Measurements from ENCODE around the gene CTIF. TPM values are rescaled to one million over a fixed set of nuclear protein-coding genes. Genes with fewer than 3 reads are reported as not detected.

CTIF gene
- polyA plus RNA-seq, 1 of the 3 experiments (the other 2 are of a cell fraction): 47.2 TPM

- no peak for TF ChIP-seq REST (IDR thresholded peaks at IDR 0.05; ENCODE audit: low read depth, low read length)
- no peak; the same call in 1 of the 2 replicates for TF ChIP-seq JUND (IDR thresholded peaks at IDR 0.05)
- peak; percentile 77 for TF ChIP-seq MXI1 (IDR thresholded peaks at IDR 0.05; ENCODE audit: low read depth, low read length)
- peak; percentile 58; the same call in 1 of the 2 replicates for TF ChIP-seq TCF12 (IDR thresholded peaks at IDR 0.05)
- TF ChIP-seq RAD21 (IDR thresholded peaks at IDR 0.05; ENCODE audit: low read length): no peak
- peak; percentile 33; the same call in 1 of the 2 replicates for TF ChIP-seq FOSL2 (IDR thresholded peaks at IDR 0.05; ENCODE audit: borderline replicate concordance, low read depth)
- TF ChIP-seq SIN3A (IDR thresholded peaks at IDR 0.05; ENCODE audit: borderline replicate concordance, low read depth, low read length): peak; percentile 96
- no peak for TF ChIP-seq RFX5 (IDR thresholded peaks at IDR 0.05; ENCODE audit: low read length)
Observed at GRCh38 chr18:48545757-48546321, 7.0 kb downstream of the CTIF start (continued).

GRCh38 chr18:48546396-48546795 is 7.6 kb downstream of the CTIF start:
- Histone ChIP-seq H3K36me3 (replicated peaks in 1 of 2; ENCODE audit: control insufficient read depth in 1 of 2, insufficient read depth in 2 of 2, low read length in 1 of 2) (peaks cover 5 to 22% of the 10 kb centered on the region in 2 experiments), H3K9ac (peak overlapping the region; percentile 21), H3K79me2 (ENCODE audit: insufficient read depth) (peaks cover 100% of the 10 kb centered on the region), H3K4me1 (ENCODE audit: control insufficient read depth in 1 of 2, insufficient read depth in 2 of 2, low read depth in 1 of 2, low read length in 1 of 2) (peaks cover 53 to 64% of the 10 kb centered on the region in 2 experiments), H3K9me2 (no peaks in the 10 kb centered on the region), H3K4me2 (peak overlapping the region; percentile 65), H3F3A (replicated peaks; ENCODE audit: insufficient read depth) (peaks cover 12% of the 10 kb centered on the region), H3K4me3 (ENCODE audit: low read depth in 2 of 2, low read length in 1 of 2) (no peak overlapping the region), H4K20me1 (ENCODE audit: insufficient read depth) (peaks cover 83% of the 10 kb centered on the region), H2AFZ (ENCODE audit: low read depth) (no peak overlapping the region), H3K27me3 (ENCODE audit: insufficient read depth) (no peaks in the 10 kb centered on the region), H3K9me3 (no peaks in the 10 kb centered on the region), H3K27ac (ENCODE audit: low read depth in 2 of 2, low read length in 1 of 2) (peak overlapping the region; percentile 77 to 78; a peak in 3 of 4 replicates)
- TF ChIP-seq RFX5 (IDR thresholded peaks at IDR 0.05; ENCODE audit: low read length) (peak; percentile 88), USF1 (IDR thresholded peaks at IDR 0.05; ENCODE audit: borderline replicate concordance, low read depth) (no peak), MAX (IDR thresholded peaks at IDR 0.05; ENCODE audit: low read depth) (no peak)
- 28% methylated on average over 5 of the region's 6 CpGs for WGBS (ENCODE audit: low lambda C conversion rate)
- ChIA-PET POLR2A (no interaction called here), CTCF (interaction anchor here (0.9 to 1.3 kb wide), 2 partner anchors 101 to 118 kb away, joined by 3 read pairs; no protein-coding TSS in a partner anchor)
- no peak for DNase-seq

All from SK-N-SH (cell line).